Bronchial epithelial cell (primary cell): Measurements from ENCODE around the gene SF3A1. TPM values are rescaled to one million over a fixed set of nuclear protein-coding genes. Genes with fewer than 3 reads are reported as not detected.
"Not testable (repeated sequence)": the region's sequence is repeated elsewhere in the genome, so short reads cannot be mapped to it uniquely, and the experiment has no call there.

Source experiments
- DNase-seq: peaks from one replicate; pipeline ENCODE4 v3.0.0-alpha.2; 2010; ENCODE audit warnings: low read depth
- FAIRE-seq: peaks from 2 replicates; lab custom pipeline; 2011; peaks lifted over from hg19 to GRCh38; lab: Jason Lieb, UNC
- H3K27me3 ChIP-seq: 2 replicates; pipeline ENCODE4 v1.5.1; 2011; ENCODE audit warnings: low read length; ENCODE audit not compliant: control insufficient read depth, insufficient read depth
- H3K36me3 ChIP-seq: 2 replicates; pipeline ENCODE4 v1.5.1; 2011; ENCODE audit warnings: low read length; ENCODE audit not compliant: control insufficient read depth, insufficient read depth
- H3K4me3 ChIP-seq: 2 replicates; pipeline ENCODE4 v1.5.1; 2011; ENCODE audit warnings: mild to moderate bottlenecking, low read depth, low read length, control low read depth
- total RNA-seq: library from RNA; depleted of rRNA; stranded (reverse); fragments of >200 nt; gene quantifications from 2 replicates; pipeline ENCODE4 v1.2.1, GENCODE V29; 2014
- TF ChIP-seq, protein P1 (sequence below): IDR thresholded peaks from 2 replicates; pipeline ENCODE4 v1.5.1; 2011; ENCODE audit warnings: mild to moderate bottlenecking, moderate library complexity, low read length, control low read depth, inconsistent platforms; ENCODE audit not compliant: insufficient read depth, severe bottlenecking

The SF3A1 gene
- total RNA-seq: 17.9 and 20.1 TPM in 2 replicates

DNA sequence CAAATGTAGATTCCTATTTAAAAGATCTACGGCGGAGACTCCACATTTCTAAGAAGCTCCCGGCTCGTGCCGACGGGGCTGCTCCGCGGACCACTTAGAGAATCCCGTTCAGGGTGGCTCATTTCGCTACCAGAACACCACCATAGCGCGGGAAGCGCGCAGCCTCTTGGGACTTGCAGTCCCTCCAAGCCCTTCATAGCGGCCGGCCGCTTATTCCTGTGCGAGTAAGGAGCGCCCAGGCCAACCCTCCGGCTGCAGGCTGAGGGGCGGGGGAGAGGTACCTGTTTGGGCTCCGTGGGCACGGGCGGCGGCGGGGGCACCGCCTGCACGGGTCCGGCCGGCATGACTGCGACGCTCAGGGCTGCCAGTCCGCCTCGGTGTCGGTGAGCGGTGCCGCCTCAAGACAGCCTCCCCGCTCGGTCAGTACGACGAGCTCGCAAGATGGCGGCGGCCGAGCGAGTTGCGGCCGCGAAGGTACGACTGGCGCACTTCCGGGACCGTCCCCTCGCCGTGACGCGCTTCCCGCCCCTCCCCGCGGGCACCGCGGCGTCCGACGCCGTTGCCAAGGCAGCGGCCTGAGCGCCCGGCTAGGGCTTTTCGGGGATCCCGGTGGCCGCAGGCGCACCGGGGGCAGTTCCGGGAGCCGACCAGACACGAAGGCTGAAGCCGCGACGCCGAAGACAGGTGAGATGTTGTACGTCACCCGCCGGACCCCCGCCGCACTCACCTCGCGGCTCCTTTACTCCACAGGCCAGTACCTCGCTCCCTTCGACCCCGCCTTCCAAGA, at the start of gene SF3A1, which contains the start of gene CCDC157:
Gene SF3A1 (minus strand): TSS at position 446 of the 787 bp plus-strand sequence. CDS start 102 bp downstream, at position 344.
Gene CCDC157 (plus strand): TSS at position 559 of the 787 bp plus-strand sequence. CDS start 8,994 bp downstream, outside the sequence.
- Histone ChIP-seq H3K27me3 (no peaks in the 10 kb centered on the region), H3K4me3 (peak within 1 kb of the TSS; percentile 89), H3K36me3 (peaks cover 13% of the 10 kb centered on the region)
- DNase-seq: peak; percentile 79
- TF ChIP-seq, protein P1, sequence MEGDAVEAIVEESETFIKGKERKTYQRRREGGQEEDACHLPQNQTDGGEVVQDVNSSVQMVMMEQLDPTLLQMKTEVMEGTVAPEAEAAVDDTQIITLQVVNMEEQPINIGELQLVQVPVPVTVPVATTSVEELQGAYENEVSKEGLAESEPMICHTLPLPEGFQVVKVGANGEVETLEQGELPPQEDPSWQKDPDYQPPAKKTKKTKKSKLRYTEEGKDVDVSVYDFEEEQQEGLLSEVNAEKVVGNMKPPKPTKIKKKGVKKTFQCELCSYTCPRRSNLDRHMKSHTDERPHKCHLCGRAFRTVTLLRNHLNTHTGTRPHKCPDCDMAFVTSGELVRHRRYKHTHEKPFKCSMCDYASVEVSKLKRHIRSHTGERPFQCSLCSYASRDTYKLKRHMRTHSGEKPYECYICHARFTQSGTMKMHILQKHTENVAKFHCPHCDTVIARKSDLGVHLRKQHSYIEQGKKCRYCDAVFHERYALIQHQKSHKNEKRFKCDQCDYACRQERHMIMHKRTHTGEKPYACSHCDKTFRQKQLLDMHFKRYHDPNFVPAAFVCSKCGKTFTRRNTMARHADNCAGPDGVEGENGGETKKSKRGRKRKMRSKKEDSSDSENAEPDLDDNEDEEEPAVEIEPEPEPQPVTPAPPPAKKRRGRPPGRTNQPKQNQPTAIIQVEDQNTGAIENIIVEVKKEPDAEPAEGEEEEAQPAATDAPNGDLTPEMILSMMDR: no peak
- no peak for FAIRE-seq

GRCh38 chr22:30406400-30406799, 49.7 kb upstream of the SF3A1 start:
- TF ChIP-seq, protein P1: no peak
- no peak overlapping the region for H3K4me3 ChIP-seq
- DNase-seq: no peak
- H3K27me3 ChIP-seq: no peaks in the 10 kb centered on the region
- no peak for FAIRE-seq
- peaks cover 30% of the 10 kb centered on the region for H3K36me3 ChIP-seq

DNA sequence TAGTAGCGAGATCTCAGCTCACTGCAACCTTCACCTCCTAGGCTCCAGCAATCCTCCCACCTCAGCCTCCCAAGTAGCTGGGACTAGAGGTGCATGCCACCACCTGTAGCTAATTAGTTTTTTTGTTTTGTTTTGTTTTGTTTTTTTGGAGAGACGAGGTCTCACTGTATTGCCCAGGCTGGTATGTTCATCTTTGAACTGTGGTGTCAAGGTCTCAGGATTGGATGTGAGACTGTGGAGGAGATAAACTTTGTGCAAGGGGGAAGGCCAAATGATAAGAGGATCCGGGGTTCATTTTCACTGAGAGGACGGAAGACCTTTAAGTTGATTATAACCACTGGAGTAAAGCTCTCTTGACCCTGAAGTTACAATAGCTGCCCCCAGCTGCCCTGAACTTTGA, 49.0 kb upstream of the SF3A1 start:
- FAIRE-seq (peak; percentile 58), DNase-seq (no peak)
- Histone ChIP-seq H3K36me3 (peaks cover 29% of the 10 kb centered on the region), H3K4me3 (no peak overlapping the region), H3K27me3 (no peaks in the 10 kb centered on the region)
- TF ChIP-seq, protein P1: no peak

- Histone ChIP-seq H3K27me3 (no peaks in the 10 kb centered on the region), H3K4me3 (no peak overlapping the region), H3K36me3 (peaks cover 28% of the 10 kb centered on the region)
- FAIRE-seq: peak; percentile 80
- TF ChIP-seq, protein P1: no peak
- DNase-seq: no peak
These were observed 47.6 kb upstream of the SF3A1 start for GRCh38 chr22:30404307-30404706.

DNA sequence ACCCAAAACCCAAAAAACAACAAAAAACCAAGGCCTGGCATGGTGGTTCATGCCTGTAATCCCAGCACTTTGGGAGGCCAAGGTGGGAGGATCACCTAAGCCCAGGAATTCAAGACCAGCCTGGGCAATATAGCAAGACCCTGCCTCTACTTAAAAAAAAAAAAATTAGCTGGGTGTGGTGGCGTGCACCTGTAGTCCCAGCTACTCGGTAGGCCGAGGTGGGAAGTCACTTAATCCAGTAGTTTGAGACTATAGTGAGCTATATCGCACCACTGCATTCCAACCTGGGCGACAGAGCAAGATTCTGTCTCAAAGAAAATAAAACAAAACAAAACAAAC, 46.0 kb upstream of the SF3A1 start:
- not testable (repeated sequence) for FAIRE-seq, H3K4me3 ChIP-seq, H3K27me3 ChIP-seq, DNase-seq
- peaks cover 25% of the 10 kb centered on the region for H3K36me3 ChIP-seq

GRCh38 chr22:30402028-30402765, 45.5 kb upstream of the SF3A1 start:
- H3K4me3 ChIP-seq: no peak overlapping the region
- H3K36me3 ChIP-seq: peaks cover 22% of the 10 kb centered on the region
- H3K27me3 ChIP-seq: no peaks in the 10 kb centered on the region
- TF ChIP-seq, protein P1: no peak
- DNase-seq (no peak), FAIRE-seq (no peak)

DNA sequence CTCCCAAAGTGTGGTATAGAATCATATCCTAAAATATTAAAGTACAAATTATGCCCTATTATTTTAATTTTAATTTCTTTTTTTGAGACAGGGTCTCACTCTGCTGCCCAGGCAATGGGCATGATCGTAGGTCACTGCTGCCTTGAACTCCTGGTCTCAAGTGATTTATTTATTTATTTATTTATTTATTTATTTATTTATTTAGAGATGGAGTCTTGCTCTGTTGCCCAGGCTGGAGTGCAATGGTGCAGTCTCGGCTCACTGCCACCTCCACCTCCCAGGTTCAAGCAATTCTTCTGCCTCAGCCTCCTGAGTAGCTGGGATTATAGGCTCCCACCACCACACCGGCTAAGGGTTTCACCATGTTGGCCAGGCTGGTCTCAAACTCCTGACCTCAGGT, 44.3 kb upstream of the SF3A1 start:
- H3K27me3 ChIP-seq, FAIRE-seq, H3K4me3 ChIP-seq, DNase-seq: not testable (repeated sequence)
- H3K36me3 ChIP-seq: peaks cover 15% of the 10 kb centered on the region
